H1 (cell line): ENCODE measurements around the gene GALNT13. TPM values are rescaled to one million over a fixed set of nuclear protein-coding genes. Genes with fewer than 3 reads are reported as not detected.

Source experiments
- BACH1 ChIP-seq: IDR thresholded peaks from 2 replicates; pipeline ENCODE4 v1.6.1; 2012; ENCODE audit warnings: low read length, improper control_type of control experiment
- CHD2 ChIP-seq: IDR thresholded peaks from 2 replicates; pipeline ENCODE4 v1.6.1; 2012; ENCODE audit warnings: low read length, improper control_type of control experiment
- CTCF ChIP-seq, 3 experiments: IDR thresholded peaks; 1 replicate in 2 of 3; 2 replicates in 1 of 3; pipeline versions ENCODE4 v1.5.1 to v1.6.1; 2011; ENCODE audit warnings: low read length in 3 of 3, mild to moderate bottlenecking in 3 of 3, inconsistent platforms in 2 of 3, low read depth in 1 of 3, moderate library complexity in 1 of 3; ENCODE audit not compliant: insufficient read depth in 1 of 3; ENCODE audit errors: control extremely low read depth in 1 of 3
- GABPA ChIP-seq: IDR thresholded peaks from 2 replicates; pipeline ENCODE4 v1.6.1; 2011; ENCODE audit warnings: mild to moderate bottlenecking, low read length, moderate library complexity, borderline replicate concordance; ENCODE audit not compliant: insufficient read depth
- POLR2AphosphoS5 ChIP-seq: IDR thresholded peaks from 2 replicates; pipeline ENCODE4 v1.6.1; 2011; ENCODE audit warnings: low read depth, low read length
- TAF7 ChIP-seq: optimal IDR thresholded peaks from 2 replicates; pipeline ENCODE3; 2011; ENCODE audit warnings: low read depth, mild to moderate bottlenecking, inconsistent platforms, low read length, moderate library complexity, borderline replicate concordance
- polyA plus RNA-seq, 7 experiments: library from polyadenylated mRNA; depleted of rRNA in 3 of 7; stranded (reverse) in 5 of 7; unstranded in 2 of 7; fragments of >200 nt in 5 of 7; fragments of 200-250 nt in 2 of 7; gene quantifications; 1 replicate in 5 of 7; 2 replicates in 1 of 7; 4 replicates in 1 of 7; pipeline versions ENCODE4 v1.2.1 to v1.2.3, GENCODE V29; 2011 to 2013; ENCODE audit warnings: missing spikeins in 2 of 7, mixed read lengths in 2 of 7
- total RNA-seq: library from RNA; stranded (reverse); fragmentation: NEBNext Ultra II Directional; extraction: Animal tissue kit (Norgen Biotek cat#: 25700); gene quantifications from 2 replicates; pipeline ENCODE4 v1.2.1, GENCODE V29; 2021

Gene GALNT13
- total and polyA plus RNA-seq, 2 of the 8 experiments (the other 6 are each of a cell fraction or from before 2014, with no cell fraction given), result 3.2 to 9.6 TPM

GRCh38 chr2:153940511-153940910 is 68.8 kb downstream of the GALNT13 start (continued):
- TF ChIP-seq CTCF (IDR thresholded peaks at IDR 0.05; ENCODE audit: control extremely low read depth in 1 of 3, insufficient read depth in 1 of 3, low read depth in 1 of 3, low read length in 3 of 3) (no peak), CHD2 (no peak), GABPA (no peak), TAF7 (no peak), BACH1 (no peak), POLR2AphosphoS5 (no peak)
